GM19043 (cell line): ENCODE data around the gene SHISAL2A.

Experiments used
- ATAC-seq: cut with Tn5 transposase; IDR thresholded peaks from one replicate; pipeline ENCODE4 v1.9.1; 2021; ENCODE audit warnings: low read depth; ENCODE audit not compliant: unreplicated experiment

Gene SHISAL2A

DNA sequence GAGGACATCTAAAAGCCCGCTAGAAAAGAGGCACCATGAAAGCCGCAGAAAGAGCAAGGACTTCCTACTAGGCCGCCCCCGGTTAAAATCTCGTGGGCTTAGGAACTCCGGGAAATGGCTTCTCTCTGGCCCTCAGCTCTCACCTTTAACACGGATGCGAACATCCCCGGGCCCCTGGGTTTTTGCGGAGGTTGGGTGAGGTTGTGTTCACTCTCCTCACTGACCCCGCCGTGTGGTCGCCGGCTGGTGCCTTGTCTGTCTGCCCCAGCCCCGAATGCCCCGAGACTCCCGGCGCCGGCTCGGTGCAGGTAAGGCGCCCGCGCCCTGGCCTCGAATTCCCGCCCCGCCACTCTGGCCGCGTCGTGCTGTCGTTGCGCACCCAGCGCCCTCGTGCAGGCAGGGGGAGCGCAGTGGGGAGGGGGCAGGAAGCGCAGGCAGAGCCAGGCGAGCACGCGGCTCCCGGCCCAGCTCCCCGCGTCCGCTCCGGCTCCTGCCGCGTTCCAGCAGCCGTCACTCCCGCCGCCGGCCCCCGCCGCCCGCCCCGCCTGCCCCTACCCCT is at the start of gene SHISAL2A:
Gene SHISAL2A (plus strand): TSS at position 437 of the 559 bp plus-strand sequence. CDS start 326 bp downstream, outside the sequence.
- ATAC-seq = no peak

DNA sequence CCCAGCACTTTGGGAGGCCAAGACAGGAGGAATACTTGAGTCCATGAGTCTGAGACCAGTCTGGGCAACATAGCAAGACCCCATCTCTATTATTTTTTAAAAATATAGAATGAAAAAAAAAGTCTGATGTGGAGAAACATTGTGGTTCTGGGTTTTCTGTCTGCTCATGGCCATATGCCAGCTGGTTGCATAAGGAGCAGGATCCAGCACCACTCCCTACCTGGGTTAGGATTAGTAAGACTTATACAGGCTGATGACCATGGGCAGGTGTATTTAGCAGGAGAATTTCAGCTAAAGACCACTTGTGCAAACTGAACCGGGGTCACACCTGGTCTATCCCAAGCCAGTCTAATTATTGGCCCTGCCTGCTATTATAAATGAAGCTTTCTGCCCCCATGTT is 47.5 kb upstream of the SHISAL2A start:
- ATAC-seq = no peak

DNA sequence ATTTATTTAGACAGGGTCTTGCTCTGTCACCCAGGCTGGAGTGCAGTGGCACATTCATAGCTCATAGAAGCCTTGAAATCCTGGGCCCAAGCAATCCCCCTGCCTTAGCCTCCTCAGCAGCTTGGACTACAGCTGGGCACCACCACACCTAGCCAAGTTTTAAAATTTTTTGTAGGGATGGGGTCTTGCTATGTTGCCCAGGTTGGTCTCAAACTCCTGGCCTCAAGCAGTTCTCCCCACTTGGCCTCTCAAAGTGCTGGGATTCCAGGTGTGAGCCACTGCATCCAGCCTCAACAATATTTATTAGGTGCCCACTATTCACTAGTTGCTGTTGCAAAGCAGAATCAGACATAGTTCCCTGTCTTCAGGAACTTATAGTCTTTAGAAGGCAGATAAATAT is 44.9 kb upstream of the SHISAL2A start:
- no peak for ATAC-seq

DNA sequence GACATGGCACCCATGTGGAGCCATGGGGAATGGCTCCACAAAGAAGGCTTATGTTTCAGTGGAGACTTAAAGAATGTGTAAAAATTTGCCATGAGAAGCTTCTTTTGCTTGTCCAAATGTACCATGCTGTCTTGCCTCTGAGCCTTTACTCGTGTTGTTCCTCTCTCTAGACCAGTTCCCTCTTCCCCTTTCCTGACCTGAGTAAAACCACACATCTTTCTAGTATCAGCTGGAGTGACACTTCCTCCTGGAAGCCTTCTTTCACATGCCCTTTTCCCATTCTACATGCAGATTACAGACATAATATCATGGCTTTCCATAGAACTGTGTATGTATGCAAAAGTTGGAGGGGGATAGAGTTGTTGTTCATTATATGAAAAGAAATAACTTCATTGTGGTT is 44.4 kb upstream of the SHISAL2A start:
- ATAC-seq = no peak

DNA sequence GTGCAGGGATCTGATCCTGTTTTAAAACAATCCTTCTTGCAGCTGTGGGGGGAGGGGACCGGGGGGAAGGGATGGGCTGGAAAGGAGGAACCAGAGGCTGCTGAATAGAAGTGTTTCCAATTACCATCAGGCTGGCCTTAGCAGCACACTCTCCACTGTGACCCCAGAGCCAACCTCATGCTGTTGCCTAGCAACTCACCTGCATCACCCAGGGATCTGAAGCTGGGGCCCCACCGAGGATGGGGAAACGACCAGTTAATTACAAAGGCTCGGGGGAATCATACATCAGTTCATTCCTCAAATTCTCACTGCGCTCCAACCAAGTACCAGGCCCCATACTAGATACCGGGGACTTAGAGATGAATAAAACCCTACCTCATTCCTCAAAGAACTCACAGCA is 42.7 kb upstream of the SHISAL2A start:
- ATAC-seq = no peak

DNA sequence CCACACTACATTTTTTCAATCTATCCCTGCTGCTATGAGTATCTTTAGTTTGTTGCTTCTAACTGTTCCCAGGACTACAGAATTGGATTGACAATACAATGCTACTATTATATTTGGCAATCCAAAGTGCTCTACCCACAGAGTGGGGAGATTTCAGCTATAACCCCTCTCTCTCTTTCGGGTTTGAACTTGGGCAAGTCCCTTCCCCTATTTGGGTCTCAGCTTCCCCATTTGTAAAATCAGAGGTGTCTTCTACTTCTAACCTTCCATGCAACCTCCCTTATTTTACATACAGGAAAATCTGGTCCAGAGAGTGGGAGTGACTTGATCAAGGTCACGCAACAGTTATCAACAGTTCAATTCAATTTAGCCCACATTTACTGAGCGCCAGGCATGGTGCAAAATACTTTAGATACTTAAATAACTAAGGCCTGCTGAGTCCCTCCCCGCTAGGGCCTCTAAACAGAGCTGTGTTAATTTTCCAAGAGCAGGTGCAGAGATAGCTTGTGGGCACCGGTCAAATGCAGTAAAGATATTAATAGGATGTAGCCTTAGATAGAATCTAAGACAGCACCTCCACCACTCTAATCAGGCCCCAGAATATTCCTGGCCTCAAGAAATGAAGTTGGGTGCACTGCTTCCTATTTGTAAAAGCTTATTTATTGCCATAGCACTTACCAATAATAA is 40.2 kb upstream of the SHISAL2A start:
- ATAC-seq = no peak

DNA sequence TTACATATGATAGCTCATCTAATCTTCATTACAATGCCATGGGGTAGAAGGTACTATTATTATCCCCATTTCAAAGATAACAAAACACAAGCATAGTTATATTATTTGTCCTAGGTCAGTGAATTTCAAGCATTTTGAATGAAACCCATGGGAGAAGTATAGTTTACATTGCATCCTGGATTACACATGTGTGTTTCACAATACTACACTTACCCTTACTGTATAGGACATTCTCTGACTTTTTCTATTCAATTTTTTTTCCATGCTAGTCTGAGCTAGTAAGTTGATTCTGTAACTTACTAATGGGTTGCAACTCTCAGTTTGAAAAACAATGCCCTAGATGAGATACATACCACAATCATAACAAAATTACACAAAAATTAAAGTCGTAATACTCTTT is 39.5 kb upstream of the SHISAL2A start:
- no peak for ATAC-seq

DNA sequence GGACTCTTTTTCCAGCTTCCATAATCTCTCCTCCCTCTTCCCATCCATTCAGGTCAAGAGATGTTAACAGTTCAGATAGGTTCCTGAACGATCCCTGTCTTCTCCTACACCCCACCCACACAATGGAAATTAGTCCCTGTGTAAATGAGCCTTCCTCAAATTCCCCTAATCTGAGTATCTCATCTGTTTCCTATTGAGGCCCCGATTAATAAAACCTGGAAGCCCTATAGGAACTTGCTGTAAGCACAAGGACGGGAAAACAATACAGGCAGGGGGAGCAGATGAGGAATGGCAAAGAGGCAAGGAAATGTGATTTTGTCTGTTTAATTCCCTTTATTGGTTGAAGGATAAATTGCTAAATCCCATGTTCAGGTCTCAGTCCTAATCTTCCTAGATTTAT is 37.9 kb upstream of the SHISAL2A start:
- ATAC-seq = no peak

DNA sequence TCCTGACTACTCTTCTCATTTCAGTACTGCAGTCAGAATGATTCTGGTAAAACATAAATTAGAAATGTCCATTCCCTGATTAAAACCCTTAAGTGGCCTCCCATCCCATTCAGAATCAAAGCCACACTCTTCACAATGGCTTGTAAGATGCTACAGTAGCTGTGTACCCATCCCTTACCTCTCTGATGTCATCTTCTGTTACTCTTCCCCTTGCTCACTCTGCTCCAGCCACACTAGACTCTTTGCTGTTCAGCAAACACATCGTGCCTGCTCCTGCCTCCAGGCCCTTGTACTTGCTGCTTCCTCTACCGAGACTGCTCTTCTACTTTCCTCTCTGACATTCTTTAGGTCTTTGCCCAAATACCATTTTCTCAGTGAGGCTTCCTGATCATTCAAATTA is 35.1 kb upstream of the SHISAL2A start:
- ATAC-seq = no peak

DNA sequence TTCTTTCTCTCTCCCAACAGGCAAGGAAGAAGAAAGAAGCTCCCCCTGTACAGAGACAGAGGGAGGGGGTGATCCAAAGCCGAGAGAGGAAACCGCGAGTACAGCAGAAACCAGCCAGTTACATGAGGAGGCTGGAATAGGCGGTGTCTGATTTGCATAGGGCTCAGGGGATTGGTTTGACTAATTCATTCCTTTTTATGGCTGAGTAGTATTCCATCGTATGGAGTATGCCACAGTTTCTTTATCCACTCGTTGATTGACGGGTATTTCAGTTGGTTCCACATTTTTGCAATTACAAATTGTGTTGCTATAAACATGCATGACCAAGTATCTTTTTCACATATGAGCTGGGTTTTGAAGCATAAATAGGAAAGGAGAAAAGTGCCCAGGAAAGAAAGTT is 34.2 kb upstream of the SHISAL2A start:
- no peak for ATAC-seq

DNA sequence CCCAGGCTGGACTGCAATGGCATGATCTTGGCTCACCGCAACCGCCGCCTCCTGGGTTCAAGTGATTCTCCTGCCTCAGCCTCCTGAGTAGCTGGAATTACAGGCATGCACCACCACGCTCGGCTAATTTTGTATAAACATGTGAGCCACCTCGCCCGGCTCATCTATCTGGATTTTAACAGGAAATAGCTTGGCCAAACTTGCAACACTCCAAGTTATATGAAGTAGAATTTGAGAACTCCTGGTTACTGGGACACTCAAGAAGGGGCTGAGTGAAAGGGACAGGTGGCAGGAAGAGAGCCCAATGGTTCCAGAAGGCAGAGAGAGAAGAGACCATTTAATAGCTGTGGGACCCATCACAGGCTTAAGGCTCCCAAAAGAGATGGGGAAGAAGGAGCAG is 33.7 kb upstream of the SHISAL2A start:
- no peak for ATAC-seq

DNA sequence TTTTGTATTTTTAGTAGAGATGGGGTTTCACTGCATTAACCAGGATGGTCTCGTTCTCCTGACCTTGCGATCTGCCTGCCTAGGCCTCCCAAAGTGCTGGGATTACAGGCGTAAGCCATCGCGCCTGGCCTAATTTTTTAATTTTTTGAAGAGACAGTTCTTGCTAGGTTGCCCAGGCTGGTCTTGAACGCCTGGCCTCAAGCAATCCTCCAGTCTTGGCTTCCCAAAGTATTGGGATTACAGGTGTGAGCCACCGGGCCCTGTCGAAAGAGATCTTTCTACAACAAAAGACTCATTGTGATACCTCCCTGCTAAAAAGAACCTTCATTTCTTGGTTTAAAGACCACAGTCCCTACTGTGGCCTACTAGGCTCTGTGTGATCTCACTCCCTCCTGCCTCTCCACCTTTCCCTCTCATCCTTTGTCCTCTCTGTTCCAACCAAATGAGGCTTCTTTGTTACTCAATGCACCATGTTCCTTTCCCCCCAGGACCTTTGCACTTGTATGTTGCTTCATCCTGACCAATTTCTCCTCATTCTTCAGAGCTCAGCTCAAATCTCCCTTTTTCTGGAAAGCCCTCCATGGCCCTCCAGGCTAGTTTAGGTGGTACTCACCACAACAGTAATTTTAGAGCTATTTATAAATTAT is 32.3 kb upstream of the SHISAL2A start:
- ATAC-seq = no peak

DNA sequence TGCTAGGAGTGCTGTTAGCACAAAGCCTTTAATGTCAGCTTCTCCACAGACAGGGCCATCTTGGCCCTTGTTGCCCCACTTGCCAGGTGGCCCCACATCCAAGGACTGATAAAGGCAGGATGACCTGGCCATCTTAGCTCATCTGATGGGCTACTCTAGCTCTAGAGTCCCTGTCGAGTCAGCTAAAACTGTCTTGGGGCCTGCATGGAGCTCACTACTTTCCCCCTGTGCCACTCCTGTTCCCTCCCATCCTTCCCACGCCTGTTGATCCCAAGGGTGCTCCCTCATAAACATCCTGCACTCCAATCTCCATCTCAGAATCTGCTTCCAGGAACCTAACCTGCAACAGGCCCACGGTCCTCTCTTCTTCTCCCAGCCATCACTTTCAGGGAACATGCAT is 31.4 kb upstream of the SHISAL2A start:
- no peak for ATAC-seq

DNA sequence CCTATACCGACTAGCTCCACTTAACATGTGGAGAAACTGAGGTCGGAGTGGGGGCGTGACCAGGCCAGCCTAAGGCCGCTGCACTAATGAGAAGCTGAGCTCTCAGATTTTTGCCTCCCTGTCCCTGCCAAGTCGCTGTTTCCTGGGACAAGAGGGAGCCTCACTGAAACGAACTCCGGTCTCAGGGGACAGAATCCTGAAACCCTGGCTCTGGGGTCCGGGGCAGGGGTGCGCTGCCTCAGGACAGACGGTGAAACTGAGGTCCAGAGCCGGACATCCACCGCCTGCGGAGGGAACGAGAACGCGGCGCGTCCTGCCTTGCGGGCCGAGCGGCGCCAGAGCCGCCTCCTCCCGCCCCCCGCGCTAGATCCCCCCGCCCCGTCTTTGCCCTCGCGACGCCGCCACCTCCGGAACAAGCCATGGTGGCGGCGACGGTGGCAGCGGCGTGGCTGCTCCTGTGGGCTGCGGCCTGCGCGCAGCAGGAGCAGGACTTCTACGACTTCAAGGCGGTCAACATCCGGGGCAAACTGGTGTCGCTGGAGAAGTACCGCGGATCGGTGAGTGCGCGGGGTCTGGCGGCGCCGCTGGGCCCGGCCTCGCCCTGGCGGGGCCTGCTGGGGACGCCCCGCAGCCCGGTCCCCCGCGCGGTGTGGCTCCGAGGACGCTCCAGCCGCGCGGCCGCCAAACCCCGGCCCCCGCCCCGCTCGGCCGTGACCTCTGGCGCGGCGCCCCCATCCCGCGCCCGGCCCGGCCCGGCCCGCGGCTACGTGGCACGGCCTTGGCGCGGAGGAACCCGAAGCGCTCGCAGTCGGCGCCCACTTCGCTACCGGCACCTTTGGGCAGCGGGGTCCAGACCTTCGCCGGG is 30.7 kb upstream of the SHISAL2A start, which contains the start of gene GPX7:
Gene GPX7 (plus strand): TSS at position 381 of the 865 bp plus-strand sequence. CDS start 39 bp downstream, at position 420.
- no peak for ATAC-seq

DNA sequence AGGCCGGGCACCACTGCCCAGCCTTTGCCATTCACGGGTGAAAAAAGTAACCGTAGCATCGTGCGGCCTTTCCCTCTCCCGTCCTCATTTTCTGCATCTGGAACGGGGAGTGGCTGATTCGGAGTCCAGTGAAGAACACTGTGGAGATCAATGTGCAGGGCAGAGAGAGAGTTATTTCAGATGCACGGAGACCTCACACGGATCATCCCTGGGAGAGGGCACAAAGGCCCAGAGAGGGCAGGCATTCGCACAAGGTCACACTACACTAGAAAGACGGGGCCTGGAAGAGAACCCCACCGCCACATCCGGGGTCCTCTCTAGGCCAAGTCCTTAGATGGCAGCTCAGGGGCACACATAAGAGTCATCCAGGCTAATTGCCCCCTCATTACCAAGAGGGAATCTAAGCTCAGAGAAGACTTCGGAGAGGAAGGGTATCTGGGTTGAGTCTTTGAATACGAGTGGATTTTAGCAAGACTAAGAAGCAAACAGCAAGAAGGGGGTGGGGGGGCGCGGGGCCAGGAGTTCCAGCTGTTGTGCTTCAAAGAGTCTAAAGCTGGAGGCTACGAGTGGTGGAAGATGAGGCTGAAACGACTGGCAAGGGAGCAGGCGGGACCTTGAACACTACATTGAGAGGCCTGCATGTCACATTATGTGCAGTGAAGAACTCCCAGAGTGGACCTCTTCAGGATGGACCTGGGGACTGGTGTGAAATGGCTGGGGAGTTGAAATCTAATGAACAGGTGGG is 29.9 kb upstream of the SHISAL2A start:
- ATAC-seq = no peak

DNA sequence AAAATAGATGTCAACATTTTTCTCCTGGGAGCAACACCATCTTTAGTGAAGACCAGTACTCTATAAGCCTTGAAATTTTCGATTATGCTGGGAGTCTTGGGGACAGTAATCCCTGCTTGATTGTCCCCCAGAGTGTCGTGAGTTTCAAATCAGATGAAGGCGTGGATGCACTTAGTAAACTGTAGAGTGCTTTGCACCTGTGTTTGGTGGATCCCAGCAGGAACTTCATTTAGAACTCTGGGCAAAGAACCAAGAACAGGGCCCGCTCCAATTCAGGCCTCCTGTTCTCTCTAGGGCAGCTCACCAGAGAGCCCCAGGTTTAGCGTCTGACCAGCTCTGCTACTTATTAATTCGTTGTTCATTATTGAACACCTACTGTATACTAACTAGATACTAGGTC is 29.3 kb upstream of the SHISAL2A start:
- ATAC-seq = no peak

DNA sequence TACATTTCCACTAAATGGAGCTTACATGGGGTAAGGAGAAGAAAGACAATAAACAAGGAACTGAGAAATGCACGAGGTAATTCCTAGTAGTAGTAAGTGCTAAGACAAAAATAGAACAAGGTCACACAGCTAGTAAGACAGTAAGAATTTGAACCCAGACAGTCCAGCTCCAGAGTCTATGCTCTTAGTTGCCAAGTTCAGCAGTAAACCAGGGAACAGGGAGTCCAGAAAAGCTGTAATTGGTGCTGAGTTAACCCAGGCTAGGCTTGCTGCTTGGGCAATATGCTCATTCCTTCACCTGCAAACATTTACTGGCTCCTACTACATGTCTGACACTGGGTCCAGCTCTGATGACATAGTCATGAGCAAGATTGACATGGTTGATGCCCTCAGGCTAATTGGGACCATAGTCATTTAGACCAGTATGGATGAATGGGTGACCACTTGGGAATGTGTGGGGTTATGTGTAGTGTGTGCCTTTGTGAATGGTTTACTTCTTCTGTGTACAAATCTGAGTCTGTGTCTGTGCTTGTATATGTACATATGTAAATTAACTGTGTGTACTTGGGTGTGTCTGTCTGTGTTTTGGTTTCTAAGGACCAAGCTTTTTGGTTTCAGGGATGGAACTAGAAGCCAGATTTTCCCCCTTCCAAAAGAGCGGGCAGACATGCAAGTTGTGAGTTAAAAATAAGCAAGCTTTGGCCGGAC is 28.8 kb upstream of the SHISAL2A start:
- no peak for ATAC-seq

DNA sequence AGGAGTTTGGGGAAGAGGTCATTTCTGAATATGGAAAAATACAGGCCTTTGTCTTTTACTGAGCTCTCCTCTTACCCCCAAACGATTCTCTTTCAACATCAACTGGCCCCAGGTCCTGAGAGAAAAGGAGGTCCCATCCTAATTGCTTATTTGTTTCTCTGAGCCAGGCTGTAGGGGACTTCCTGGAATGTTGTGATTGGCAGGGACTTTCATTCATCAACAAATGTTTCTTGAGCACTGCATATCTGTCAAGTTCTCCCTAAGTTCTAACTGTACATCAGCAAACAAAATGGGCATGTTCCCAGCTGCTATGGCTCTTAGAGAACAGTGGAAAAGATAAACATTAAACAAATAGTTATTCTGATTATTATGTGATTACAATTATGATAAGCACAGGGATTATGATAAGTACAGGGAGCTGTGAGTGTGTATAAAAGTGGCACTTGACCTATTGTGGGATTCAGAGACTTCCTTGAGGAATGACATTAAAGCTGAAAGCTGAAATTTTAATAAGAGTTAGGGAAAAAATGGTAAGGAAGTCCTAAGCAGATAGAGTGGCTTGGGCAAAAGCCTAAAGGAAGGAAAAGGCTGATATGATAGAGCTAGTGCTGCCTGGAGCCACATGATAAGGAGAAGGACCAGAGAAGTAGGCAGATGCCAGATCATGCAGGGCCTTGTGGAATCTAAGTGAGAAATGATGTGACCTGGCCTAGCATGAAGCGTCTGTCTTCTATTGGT is 19.2 kb upstream of the SHISAL2A start:
- ATAC-seq = no peak

DNA sequence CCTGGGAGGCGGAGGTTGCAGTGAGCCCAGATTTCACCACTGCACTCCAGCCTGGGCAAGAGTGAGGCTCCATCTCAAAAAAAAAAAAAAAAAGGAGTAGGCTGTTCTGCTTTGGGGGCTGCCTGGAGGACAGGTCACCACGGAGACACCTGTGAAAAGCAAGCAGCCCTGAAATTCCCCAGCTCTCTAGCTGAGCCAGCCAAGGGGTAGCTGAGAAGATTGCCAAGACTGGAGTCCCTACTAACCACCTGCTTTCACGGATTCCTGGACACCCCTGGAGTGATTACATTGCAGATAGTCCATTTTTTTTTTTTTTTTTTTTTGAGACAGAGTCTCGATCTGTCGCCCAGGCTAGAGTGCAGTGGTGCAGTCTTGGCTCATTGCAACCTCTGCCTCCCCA is 18.3 kb upstream of the SHISAL2A start:
- no peak for ATAC-seq
